Testis (tissue), 2 donors: ENCODE data around the gene LPP.

ENCODE experiments used
- POLR2A ChIP-seq: fragments of 450-650 bp; IDR thresholded peaks from one replicate; pipeline ENCODE4 v1.6.1; 2017; ENCODE audit warnings: antibody characterized with exemption, mild to moderate bottlenecking, moderate library complexity
- TF ChIP-seq, protein P1 (sequence below), 3 experiments: fragments of 450-650 bp in 2 of 3; fragments of 200-600 bp in 1 of 3; sonication (generic) in 1 of 3; IDR thresholded peaks; one replicate each; pipeline ENCODE4 v1.5.1; 2016 to 2019; ENCODE audit warnings: antibody characterized with exemption in 3 of 3, mild to moderate bottlenecking in 2 of 3, moderate library complexity in 1 of 3

DNA sequence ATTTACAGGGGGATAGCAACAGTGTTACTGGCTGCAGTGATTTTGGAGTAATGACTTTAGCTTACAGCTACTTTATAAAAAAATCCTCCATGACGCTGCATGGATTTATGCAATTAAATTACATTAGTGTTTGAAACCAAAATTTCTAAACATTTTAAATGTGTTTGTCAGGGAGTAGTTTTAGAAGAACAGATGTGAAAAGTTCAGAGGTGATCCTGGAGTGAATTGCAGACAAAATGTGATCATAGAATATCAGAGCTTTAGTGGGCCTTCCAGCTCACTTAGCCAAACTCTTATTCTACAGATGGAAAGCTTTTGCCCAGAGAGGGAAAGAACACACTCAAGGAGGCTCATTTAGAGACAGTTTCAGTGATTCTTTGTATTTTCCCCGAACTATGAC lies 376.3 kb downstream of the LPP start:
- TF ChIP-seq, protein P1, sequence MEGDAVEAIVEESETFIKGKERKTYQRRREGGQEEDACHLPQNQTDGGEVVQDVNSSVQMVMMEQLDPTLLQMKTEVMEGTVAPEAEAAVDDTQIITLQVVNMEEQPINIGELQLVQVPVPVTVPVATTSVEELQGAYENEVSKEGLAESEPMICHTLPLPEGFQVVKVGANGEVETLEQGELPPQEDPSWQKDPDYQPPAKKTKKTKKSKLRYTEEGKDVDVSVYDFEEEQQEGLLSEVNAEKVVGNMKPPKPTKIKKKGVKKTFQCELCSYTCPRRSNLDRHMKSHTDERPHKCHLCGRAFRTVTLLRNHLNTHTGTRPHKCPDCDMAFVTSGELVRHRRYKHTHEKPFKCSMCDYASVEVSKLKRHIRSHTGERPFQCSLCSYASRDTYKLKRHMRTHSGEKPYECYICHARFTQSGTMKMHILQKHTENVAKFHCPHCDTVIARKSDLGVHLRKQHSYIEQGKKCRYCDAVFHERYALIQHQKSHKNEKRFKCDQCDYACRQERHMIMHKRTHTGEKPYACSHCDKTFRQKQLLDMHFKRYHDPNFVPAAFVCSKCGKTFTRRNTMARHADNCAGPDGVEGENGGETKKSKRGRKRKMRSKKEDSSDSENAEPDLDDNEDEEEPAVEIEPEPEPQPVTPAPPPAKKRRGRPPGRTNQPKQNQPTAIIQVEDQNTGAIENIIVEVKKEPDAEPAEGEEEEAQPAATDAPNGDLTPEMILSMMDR (IDR thresholded peaks at IDR 0.05): no peak
- no peak for TF ChIP-seq POLR2A
